ENCODE data around the gene CCL3.
"Not testable (repeated sequence)": the region's sequence is repeated elsewhere in the genome, so short reads cannot be mapped to it uniquely, and the experiment has no call there.

CCL3 gene

GRCh38 chr17:36089888-36090836 is at the start of gene CCL3:
CCL3 (minus strand) TSS chr17:36090143; CDS start chr17:36090058, 85 bp downstream.
- DNase-seq (ENCODE audit: low spot score) = no peak

- no peak for DNase-seq (ENCODE audit: low spot score)
Measured at GRCh38 chr17:36136439-36136838, 46.5 kb upstream of the CCL3 start.

- no peak for DNase-seq (ENCODE audit: low spot score)
Measured at GRCh38 chr17:36136036-36136435, 46.1 kb upstream of the CCL3 start.

- no peak for DNase-seq (ENCODE audit: low spot score)
Measured at GRCh38 chr17:36135465-36135864, 45.5 kb upstream of the CCL3 start.

- no peak for DNase-seq (ENCODE audit: low spot score)
Measured at GRCh38 chr17:36133602-36134236, 43.8 kb upstream of the CCL3 start.

GRCh38 chr17:36132421-36132831 is 42.5 kb upstream of the CCL3 start:
- DNase-seq (ENCODE audit: low spot score) = no peak

GRCh38 chr17:36131931-36132330 is 42.0 kb upstream of the CCL3 start:
- no peak for DNase-seq (ENCODE audit: low spot score)

- no peak for DNase-seq (ENCODE audit: low spot score)
Measured at GRCh38 chr17:36131421-36131820, 41.5 kb upstream of the CCL3 start.

- no peak for DNase-seq (ENCODE audit: low spot score)
Measured at GRCh38 chr17:36130346-36130745, 40.4 kb upstream of the CCL3 start.

- DNase-seq (ENCODE audit: low spot score) = no peak
Measured at GRCh38 chr17:36129616-36130015, 39.7 kb upstream of the CCL3 start.

GRCh38 chr17:36128411-36128978 is 38.6 kb upstream of the CCL3 start:
- no peak for DNase-seq (ENCODE audit: low spot score)

- DNase-seq (ENCODE audit: low spot score) = no peak
Measured at GRCh38 chr17:36127911-36128310, 38.0 kb upstream of the CCL3 start.

GRCh38 chr17:36127199-36127893 is 37.4 kb upstream of the CCL3 start:
- no peak for DNase-seq (ENCODE audit: low spot score)

- DNase-seq (ENCODE audit: low spot score) = no peak
Measured at GRCh38 chr17:36124879-36125824, 35.2 kb upstream of the CCL3 start.

- DNase-seq (ENCODE audit: low spot score) = no peak
Measured at GRCh38 chr17:36123431-36123830, 33.5 kb upstream of the CCL3 start.

GRCh38 chr17:36121099-36121498 is 31.2 kb upstream of the CCL3 start:
- not testable (repeated sequence) for DNase-seq (ENCODE audit: low spot score)

- no peak for DNase-seq (ENCODE audit: low spot score)
Measured at GRCh38 chr17:36120221-36120620, 30.3 kb upstream of the CCL3 start.

- DNase-seq (ENCODE audit: low spot score) = no peak
Measured at GRCh38 chr17:36118477-36119353, 28.8 kb upstream of the CCL3 start.

GRCh38 chr17:36117505-36118382 is 27.8 kb upstream of the CCL3 start:
- DNase-seq (ENCODE audit: low spot score) = no peak

Measured in AG20443 (cell line).